OCI-LY3 (cell line): ENCODE data around the gene CTSD.
A peak's percentile ranks its signal among the peaks of the same experiment; 100 is the strongest.

Experiments
- H2AFZ ChIP-seq: fragments of 200-600, 300-600 bp; shearing (Covaris generic); 2 replicates; pipeline ENCODE4 v1.6.0; 2014; ENCODE audit warnings: antibody characterized with exemption, low read depth, low read length
- H3K27ac ChIP-seq: fragments of 200-600, 300-600 bp; sonication (generic); 2 replicates; pipeline ENCODE4 v1.5.1; 2014; ENCODE audit warnings: mild to moderate bottlenecking, low read length, moderate library complexity, mixed read lengths
- H3K27me3 ChIP-seq: fragments of 200-600, 300-600 bp; sonication (generic); 2 replicates; pipeline ENCODE4 v1.6.1; 2014; ENCODE audit warnings: low read depth, low read length, mixed read lengths
- H3K36me3 ChIP-seq: fragments of 200-600, 300-600 bp; sonication (generic); replicated peaks from 2 replicates; pipeline ENCODE3; 2014; ENCODE audit warnings: low read depth, low read length, mixed read lengths
- H3K4me1 ChIP-seq: fragments of 300-600, 200-600 bp; sonication (generic); 2 replicates; pipeline ENCODE4 v1.6.1; 2014; ENCODE audit warnings: low read length, mixed read lengths
- H3K4me2 ChIP-seq: fragments of 200-600, 300-600 bp; sonication (generic); 2 replicates; pipeline ENCODE4 v1.6.1; 2014; ENCODE audit warnings: low read length, mixed read lengths
- H3K4me3 ChIP-seq: fragments of 300-600, 200-600 bp; sonication (generic); 2 replicates; pipeline ENCODE4 v1.5.1; 2014; ENCODE audit warnings: antibody characterized with exemption, mild to moderate bottlenecking, low read length, moderate library complexity
- H3K79me2 ChIP-seq: fragments of 300-600, 200-600 bp; shearing (Covaris generic); 2 replicates; pipeline ENCODE4 v1.6.1; 2014; ENCODE audit warnings: mild to moderate bottlenecking, low read length, mixed read lengths
- H3K9ac ChIP-seq: fragments of 300-600, 200-600 bp; shearing (Covaris generic); 2 replicates; pipeline ENCODE4 v1.6.0; 2014; ENCODE audit warnings: mild to moderate bottlenecking, low read length, moderate library complexity
- H3K9me3 ChIP-seq: fragments of 200-600, 300-600 bp; shearing (Covaris generic); 2 replicates; pipeline ENCODE4 v1.6.1; 2014; ENCODE audit warnings: low read length, mixed read lengths; ENCODE audit not compliant: insufficient read depth
- H4K20me1 ChIP-seq: fragments of 200-600, 300-600 bp; sonication (generic); 2 replicates; pipeline ENCODE4 v1.6.1; 2016; ENCODE audit warnings: low read length, mixed read lengths; ENCODE audit not compliant: insufficient read depth
- EZH2phosphoT487 ChIP-seq: fragments of 200-600 bp; shearing (Covaris generic); IDR thresholded peaks from 2 replicates; pipeline ENCODE4 v1.6.1; 2018; ENCODE audit warnings: antibody characterized with exemption, mixed run types, low read depth
- TF ChIP-seq, protein P1 (sequence below): fragments of 200-600, 300-600 bp; sonication (generic); IDR thresholded peaks from 2 replicates; pipeline ENCODE4 v1.5.1; 2014; ENCODE audit warnings: antibody characterized with exemption, low read length, low read depth

The CTSD gene

GRCh38 chr11:1772270-1773130 lies 8.8 kb upstream of the CTSD start:
- Histone ChIP-seq H3K9me3 (no peaks in the 10 kb centered on the region), H3K27ac (no peak overlapping the region), H3K4me3 (no peak overlapping the region; the same call in 1 of the 2 replicates), H3K4me2 (peak overlapping the region; percentile 45), H3K4me1 (peaks cover 17% of the 10 kb centered on the region), H2AFZ (no peak overlapping the region), H3K9ac (no peak overlapping the region), H3K27me3 (peaks cover 18% of the 10 kb centered on the region; the same call in 1 of the 2 replicates), H3K36me3 (no peaks in the 10 kb centered on the region), H3K79me2 (no peaks in the 10 kb centered on the region), H4K20me1 (no peaks in the 10 kb centered on the region)
- TF ChIP-seq, protein P1, sequence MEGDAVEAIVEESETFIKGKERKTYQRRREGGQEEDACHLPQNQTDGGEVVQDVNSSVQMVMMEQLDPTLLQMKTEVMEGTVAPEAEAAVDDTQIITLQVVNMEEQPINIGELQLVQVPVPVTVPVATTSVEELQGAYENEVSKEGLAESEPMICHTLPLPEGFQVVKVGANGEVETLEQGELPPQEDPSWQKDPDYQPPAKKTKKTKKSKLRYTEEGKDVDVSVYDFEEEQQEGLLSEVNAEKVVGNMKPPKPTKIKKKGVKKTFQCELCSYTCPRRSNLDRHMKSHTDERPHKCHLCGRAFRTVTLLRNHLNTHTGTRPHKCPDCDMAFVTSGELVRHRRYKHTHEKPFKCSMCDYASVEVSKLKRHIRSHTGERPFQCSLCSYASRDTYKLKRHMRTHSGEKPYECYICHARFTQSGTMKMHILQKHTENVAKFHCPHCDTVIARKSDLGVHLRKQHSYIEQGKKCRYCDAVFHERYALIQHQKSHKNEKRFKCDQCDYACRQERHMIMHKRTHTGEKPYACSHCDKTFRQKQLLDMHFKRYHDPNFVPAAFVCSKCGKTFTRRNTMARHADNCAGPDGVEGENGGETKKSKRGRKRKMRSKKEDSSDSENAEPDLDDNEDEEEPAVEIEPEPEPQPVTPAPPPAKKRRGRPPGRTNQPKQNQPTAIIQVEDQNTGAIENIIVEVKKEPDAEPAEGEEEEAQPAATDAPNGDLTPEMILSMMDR, result no peak
- no peak for TF ChIP-seq EZH2phosphoT487

- peaks cover 17% of the 10 kb centered on the region for H3K4me1 ChIP-seq
- H3K4me2 ChIP-seq, result no peak overlapping the region
- H3K27me3 ChIP-seq, result peaks cover 16% of the 10 kb centered on the region; the same call in 1 of the 2 replicates
- no peak overlapping the region for H3K27ac ChIP-seq
- TF ChIP-seq, protein P1, result no peak
- TF ChIP-seq EZH2phosphoT487, result no peak
- H3K79me2 ChIP-seq, result no peaks in the 10 kb centered on the region
- H2AFZ ChIP-seq, result no peak overlapping the region
- H3K9ac ChIP-seq, result no peak overlapping the region
- H3K9me3 ChIP-seq, result no peaks in the 10 kb centered on the region
- no peaks in the 10 kb centered on the region for H3K36me3 ChIP-seq
- H4K20me1 ChIP-seq, result no peaks in the 10 kb centered on the region
- H3K4me3 ChIP-seq, result no peak overlapping the region
These were observed 8.0 kb upstream of the CTSD start for GRCh38 chr11:1771700-1772099.

DNA sequence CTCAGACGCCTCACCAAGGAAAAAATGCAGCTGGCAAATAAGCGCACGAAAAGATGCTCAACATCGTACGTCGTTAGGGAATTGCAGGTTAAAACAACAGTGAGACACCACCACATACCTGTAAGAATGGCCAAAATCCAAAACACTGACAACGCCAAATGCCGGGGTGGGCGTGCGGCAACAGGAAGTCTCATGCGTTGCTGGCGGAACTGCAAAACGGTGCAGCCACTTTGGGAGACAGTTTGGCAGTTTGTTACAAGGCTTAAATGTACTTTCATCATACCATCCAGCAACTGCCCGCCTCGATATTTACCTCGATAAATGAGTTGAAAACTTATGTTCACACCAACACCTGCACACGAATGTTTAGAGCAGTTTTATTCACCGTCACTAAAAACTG lies 7.5 kb upstream of the CTSD start:
- H3K4me3 ChIP-seq, result no peak overlapping the region

GRCh38 chr11:1770528-1770927 lies 6.8 kb upstream of the CTSD start:
- Histone ChIP-seq H3K9me3 (no peaks in the 10 kb centered on the region), H3K79me2 (no peaks in the 10 kb centered on the region), H3K36me3 (no peaks in the 10 kb centered on the region), H4K20me1 (no peaks in the 10 kb centered on the region), H3K4me3 (no peak overlapping the region), H2AFZ (no peak overlapping the region), H3K9ac (no peak overlapping the region), H3K27me3 (peaks cover 16% of the 10 kb centered on the region; the same call in 1 of the 2 replicates), H3K4me2 (no peak overlapping the region), H3K27ac (no peak overlapping the region), H3K4me1 (peaks cover 17% of the 10 kb centered on the region)
- TF ChIP-seq, protein P1, result no peak
- no peak for TF ChIP-seq EZH2phosphoT487

More for the DNA sequence above, 7.5 kb upstream of the CTSD start:
- peaks cover 16% of the 10 kb centered on the region; the same call in 1 of the 2 replicates for H3K27me3 ChIP-seq
- no peaks in the 10 kb centered on the region for H3K9me3 ChIP-seq
- H2AFZ ChIP-seq, result no peak overlapping the region
- H3K36me3 ChIP-seq, result no peaks in the 10 kb centered on the region
- H3K79me2 ChIP-seq, result no peaks in the 10 kb centered on the region
- H3K4me1 ChIP-seq, result peaks cover 17% of the 10 kb centered on the region
- no peak overlapping the region for H3K4me2 ChIP-seq
- H3K27ac ChIP-seq, result no peak overlapping the region
- no peak overlapping the region for H3K9ac ChIP-seq
- no peaks in the 10 kb centered on the region for H4K20me1 ChIP-seq
- TF ChIP-seq EZH2phosphoT487, result no peak
- TF ChIP-seq, protein P1, result no peak
